ENCODE data around the gene TSEN34.
"Not testable (repeated sequence)": the region's sequence is repeated elsewhere in the genome, so short reads cannot be mapped to it uniquely, and the experiment has no call there.

The TSEN34 gene

GRCh38 chr19:54218259-54218658 is 27.2 kb downstream of the TSEN34 start:
- Histone ChIP-seq H3K4me1 (ENCODE audit: insufficient read depth, poor library complexity, severe bottlenecking) (no peaks in the 10 kb centered on the region), H3K9me3 (ENCODE audit: severe bottlenecking) (no peaks in the 10 kb centered on the region), H3K27ac (ENCODE audit: poor library complexity, severe bottlenecking) (no peak overlapping the region), H3K36me3 (ENCODE audit: low read depth) (peaks cover 13% of the 10 kb centered on the region), H3K4me3 (ENCODE audit: severe bottlenecking) (no peak overlapping the region), H3K27me3 (ENCODE audit: insufficient read depth, poor library complexity, severe bottlenecking) (peaks cover 3% of the 10 kb centered on the region)
- DNase-seq (ENCODE audit: low spot score) (no peak), ATAC-seq (ENCODE audit: low read depth) (no peak)
- TF ChIP-seq, protein P1, sequence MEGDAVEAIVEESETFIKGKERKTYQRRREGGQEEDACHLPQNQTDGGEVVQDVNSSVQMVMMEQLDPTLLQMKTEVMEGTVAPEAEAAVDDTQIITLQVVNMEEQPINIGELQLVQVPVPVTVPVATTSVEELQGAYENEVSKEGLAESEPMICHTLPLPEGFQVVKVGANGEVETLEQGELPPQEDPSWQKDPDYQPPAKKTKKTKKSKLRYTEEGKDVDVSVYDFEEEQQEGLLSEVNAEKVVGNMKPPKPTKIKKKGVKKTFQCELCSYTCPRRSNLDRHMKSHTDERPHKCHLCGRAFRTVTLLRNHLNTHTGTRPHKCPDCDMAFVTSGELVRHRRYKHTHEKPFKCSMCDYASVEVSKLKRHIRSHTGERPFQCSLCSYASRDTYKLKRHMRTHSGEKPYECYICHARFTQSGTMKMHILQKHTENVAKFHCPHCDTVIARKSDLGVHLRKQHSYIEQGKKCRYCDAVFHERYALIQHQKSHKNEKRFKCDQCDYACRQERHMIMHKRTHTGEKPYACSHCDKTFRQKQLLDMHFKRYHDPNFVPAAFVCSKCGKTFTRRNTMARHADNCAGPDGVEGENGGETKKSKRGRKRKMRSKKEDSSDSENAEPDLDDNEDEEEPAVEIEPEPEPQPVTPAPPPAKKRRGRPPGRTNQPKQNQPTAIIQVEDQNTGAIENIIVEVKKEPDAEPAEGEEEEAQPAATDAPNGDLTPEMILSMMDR (IDR thresholded peaks at IDR 0.05; ENCODE audit: poor library complexity, severe bottlenecking), result no peak

DNA sequence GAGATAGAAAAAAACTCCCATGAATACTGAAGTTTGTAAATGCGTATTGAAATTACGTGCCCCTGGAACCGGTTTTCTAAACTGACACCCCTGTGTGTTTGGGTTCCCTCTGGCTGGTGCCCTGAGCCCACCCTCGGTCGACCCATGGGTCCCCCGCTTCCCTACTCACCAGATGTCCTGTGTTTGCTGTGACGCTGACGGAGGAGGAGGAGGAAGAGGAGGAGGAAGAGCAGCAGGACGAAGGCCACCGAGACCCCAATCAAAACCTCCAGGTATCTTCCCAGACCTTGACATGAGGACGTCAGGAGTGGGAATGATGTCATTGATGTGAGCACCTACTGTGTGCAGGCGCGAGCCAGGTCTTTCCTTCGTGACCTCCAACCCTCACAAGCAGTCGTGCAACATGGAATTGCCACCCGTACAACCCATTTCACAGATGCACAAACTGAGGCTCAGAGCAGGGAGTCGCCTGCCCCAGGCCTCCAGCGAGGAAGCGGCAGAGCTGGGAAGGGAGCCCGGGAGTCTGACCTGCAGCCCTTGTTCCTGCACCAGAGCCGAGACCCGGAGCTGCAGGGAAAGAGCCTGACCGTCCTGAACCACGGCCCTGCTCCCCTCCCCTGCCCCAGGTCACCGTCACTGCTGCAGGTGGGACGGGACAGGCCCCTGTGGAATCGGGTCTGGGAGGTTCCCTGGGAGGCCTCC is 28.0 kb downstream of the TSEN34 start:
- H3K36me3 ChIP-seq (ENCODE audit: low read depth), result peaks cover 13% of the 10 kb centered on the region
- peaks cover 6% of the 10 kb centered on the region for H3K27me3 ChIP-seq (ENCODE audit: insufficient read depth, poor library complexity, severe bottlenecking)
- TF ChIP-seq, protein P1 (IDR thresholded peaks at IDR 0.05; ENCODE audit: poor library complexity, severe bottlenecking), result no peak
- no peak for DNase-seq (ENCODE audit: low spot score)
- no peaks in the 10 kb centered on the region for H3K4me1 ChIP-seq (ENCODE audit: insufficient read depth, poor library complexity, severe bottlenecking)
- no peaks in the 10 kb centered on the region for H3K9me3 ChIP-seq (ENCODE audit: severe bottlenecking)
- ATAC-seq (ENCODE audit: low read depth), result no peak
- H3K27ac ChIP-seq (ENCODE audit: poor library complexity, severe bottlenecking), result no peak overlapping the region
- H3K4me3 ChIP-seq (ENCODE audit: severe bottlenecking), result no peak overlapping the region

GRCh38 chr19:54219702-54220101 is 28.6 kb downstream of the TSEN34 start:
- H3K27ac ChIP-seq (ENCODE audit: poor library complexity, severe bottlenecking); H3K9me3 ChIP-seq (ENCODE audit: severe bottlenecking); H3K4me3 ChIP-seq (ENCODE audit: severe bottlenecking); DNase-seq (ENCODE audit: low spot score); H3K27me3 ChIP-seq (ENCODE audit: insufficient read depth, poor library complexity, severe bottlenecking); H3K4me1 ChIP-seq (ENCODE audit: insufficient read depth, poor library complexity, severe bottlenecking); ATAC-seq (ENCODE audit: low read depth): not testable (repeated sequence)
- H3K36me3 ChIP-seq (ENCODE audit: low read depth), result peaks cover 13% of the 10 kb centered on the region

DNA sequence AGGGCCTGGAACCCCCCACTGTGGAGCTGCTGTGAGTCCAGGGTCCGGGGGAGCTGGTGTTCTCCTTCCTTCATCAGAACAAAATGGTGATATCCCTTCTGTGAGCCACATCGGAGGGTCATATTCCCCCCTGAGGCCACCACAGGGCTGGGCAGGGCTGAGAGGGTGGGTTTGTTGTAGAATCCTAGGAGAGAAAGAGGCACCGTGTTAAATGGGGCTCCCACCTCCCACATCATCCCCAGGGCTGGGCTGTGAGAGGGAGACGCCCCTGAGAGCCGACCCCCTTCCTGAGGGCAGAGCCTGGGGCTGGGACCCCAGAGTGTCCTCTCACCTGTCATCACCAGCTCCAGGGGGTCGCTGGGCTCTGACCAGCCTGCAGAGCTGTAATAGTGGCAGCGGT is 30.8 kb downstream of the TSEN34 start:
- not testable (repeated sequence) for H3K9me3 ChIP-seq (ENCODE audit: severe bottlenecking); DNase-seq (ENCODE audit: low spot score); H3K27ac ChIP-seq (ENCODE audit: poor library complexity, severe bottlenecking); H3K4me1 ChIP-seq (ENCODE audit: insufficient read depth, poor library complexity, severe bottlenecking); H3K4me3 ChIP-seq (ENCODE audit: severe bottlenecking); ATAC-seq (ENCODE audit: low read depth); H3K27me3 ChIP-seq (ENCODE audit: insufficient read depth, poor library complexity, severe bottlenecking); H3K36me3 ChIP-seq (ENCODE audit: low read depth)

- ATAC-seq (ENCODE audit: low read depth), result peak; percentile 8; the same call in 2 of the 3 replicates
- not testable (repeated sequence) for H3K4me3 ChIP-seq (ENCODE audit: severe bottlenecking); H3K36me3 ChIP-seq (ENCODE audit: low read depth); H3K4me1 ChIP-seq (ENCODE audit: insufficient read depth, poor library complexity, severe bottlenecking); DNase-seq (ENCODE audit: low spot score); H3K27ac ChIP-seq (ENCODE audit: poor library complexity, severe bottlenecking); H3K9me3 ChIP-seq (ENCODE audit: severe bottlenecking); H3K27me3 ChIP-seq (ENCODE audit: insufficient read depth, poor library complexity, severe bottlenecking)
Observed at GRCh38 chr19:54222474-54223276, 31.6 kb downstream of the TSEN34 start, which contains the start of gene LILRB3. Gene LILRB3 (minus strand): TSS chr19:54223007. CDS start chr19:54222976, 31 bp downstream.

DNA sequence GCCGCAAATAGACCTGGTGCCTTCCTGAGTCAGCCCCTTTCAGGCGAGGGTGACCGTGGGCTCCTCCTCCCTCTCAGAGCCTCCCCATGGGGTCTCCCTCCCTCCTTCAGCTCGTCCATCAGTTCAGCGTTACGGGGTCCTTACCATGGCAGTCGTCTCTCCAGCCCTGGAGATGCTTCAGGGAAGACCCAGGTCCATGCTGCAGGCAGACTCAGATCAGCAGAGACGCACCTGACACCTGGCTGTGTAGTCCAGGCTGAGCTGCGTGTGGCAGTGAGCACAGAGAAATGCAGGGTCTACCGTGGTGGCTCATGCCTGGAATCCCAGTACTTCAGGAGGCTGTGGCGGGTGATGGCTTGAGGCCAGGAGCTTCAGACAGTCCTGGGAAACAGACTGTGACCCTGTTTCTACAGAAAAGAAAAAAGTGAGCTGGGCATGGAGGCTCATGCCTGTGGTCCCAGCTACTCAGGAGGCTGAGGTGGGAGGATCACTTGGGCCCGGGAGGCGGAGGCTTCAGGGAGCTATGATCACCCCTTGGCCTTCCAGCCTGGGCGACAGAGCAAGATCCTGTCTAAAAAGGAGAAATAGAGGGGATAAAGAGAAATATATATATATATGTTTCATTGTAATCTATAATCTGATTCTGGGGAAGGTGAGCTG is 32.3 kb downstream of the TSEN34 start:
- not testable (repeated sequence) for H3K4me3 ChIP-seq (ENCODE audit: severe bottlenecking); H3K36me3 ChIP-seq (ENCODE audit: low read depth); H3K9me3 ChIP-seq (ENCODE audit: severe bottlenecking); DNase-seq (ENCODE audit: low spot score); H3K27ac ChIP-seq (ENCODE audit: poor library complexity, severe bottlenecking); H3K27me3 ChIP-seq (ENCODE audit: insufficient read depth, poor library complexity, severe bottlenecking); H3K4me1 ChIP-seq (ENCODE audit: insufficient read depth, poor library complexity, severe bottlenecking)
- ATAC-seq (ENCODE audit: low read depth), result peak; percentile 19; the same call in 2 of the 3 replicates

GRCh38 chr19:54223937-54224281 is 32.8 kb downstream of the TSEN34 start:
- H3K36me3 ChIP-seq (ENCODE audit: low read depth); DNase-seq (ENCODE audit: low spot score); H3K4me3 ChIP-seq (ENCODE audit: severe bottlenecking); H3K27me3 ChIP-seq (ENCODE audit: insufficient read depth, poor library complexity, severe bottlenecking); H3K4me1 ChIP-seq (ENCODE audit: insufficient read depth, poor library complexity, severe bottlenecking); H3K27ac ChIP-seq (ENCODE audit: poor library complexity, severe bottlenecking); ATAC-seq (ENCODE audit: low read depth); H3K9me3 ChIP-seq (ENCODE audit: severe bottlenecking): not testable (repeated sequence)

GRCh38 chr19:54224619-54225018 is 33.5 kb downstream of the TSEN34 start:
- not testable (repeated sequence) for H3K4me1 ChIP-seq (ENCODE audit: insufficient read depth, poor library complexity, severe bottlenecking); DNase-seq (ENCODE audit: low spot score); H3K27ac ChIP-seq (ENCODE audit: poor library complexity, severe bottlenecking); H3K27me3 ChIP-seq (ENCODE audit: insufficient read depth, poor library complexity, severe bottlenecking); ATAC-seq (ENCODE audit: low read depth); H3K4me3 ChIP-seq (ENCODE audit: severe bottlenecking); H3K9me3 ChIP-seq (ENCODE audit: severe bottlenecking); H3K36me3 ChIP-seq (ENCODE audit: low read depth)

Measured in RWPE2 (cell line).